WTC11 (cell line): ENCODE data around the gene LHPP. TPM values are rescaled to one million over a fixed set of nuclear protein-coding genes. Genes with fewer than 3 reads are reported as not detected.
A peak's percentile ranks its signal among the peaks of the same experiment; 100 is the strongest.

Experiments used
- ATAC-seq: fragments of 200-7000 bp; cut with Tn5 transposase; 2 replicates; pipeline ENCODE4 v1.10.0; 2021; ENCODE audit warnings: mild to moderate bottlenecking, moderate library complexity
- CTCF ChIA-PET: fragments of 300-600 bp; sonication (Branson Sonifier 250); formaldehyde crosslinking; loops from one replicate; lab custom pipeline; 2021; ENCODE audit warnings: antibody characterized with exemption; lab: Charles Lee
- POLR2A ChIA-PET: fragments of 350-600 bp; sonication (Branson Sonifier 250); formaldehyde crosslinking; loops from one replicate; lab custom pipeline; 2021; ENCODE audit warnings: antibody characterized with exemption; lab: Charles Lee
- DNase-seq: peaks from one replicate; pipeline ENCODE4 v3.0.0; 2021; ENCODE audit warnings: low spot score
- H3K27ac Mint-ChIP-seq: 2 replicates; pipeline ENCODE4 v1.8.0; 2021; ENCODE audit warnings: mixed read lengths
- H3K27me3 Mint-ChIP-seq: 2 replicates; pipeline ENCODE4 v1.8.0; 2021; ENCODE audit warnings: low read depth, mild to moderate bottlenecking, moderate library complexity, mixed read lengths
- H3K36me3 Mint-ChIP-seq: 2 replicates; pipeline ENCODE4 v1.8.0; 2021; ENCODE audit warnings: mixed read lengths
- H3K4me1 Mint-ChIP-seq: 2 replicates; pipeline ENCODE4 v1.8.0; 2022; ENCODE audit warnings: mixed read lengths
- H3K4me3 Mint-ChIP-seq: 2 replicates; pipeline ENCODE4 v1.8.0; 2021; ENCODE audit warnings: mild to moderate bottlenecking, moderate library complexity, mixed read lengths
- H3K9me3 Mint-ChIP-seq: 2 replicates; pipeline ENCODE4 v1.8.0; 2021; ENCODE audit warnings: mixed read lengths
- ARID4B ChIP-seq: sonication (generic); formaldehyde crosslinking; IDR thresholded peaks from 2 replicates; pipeline ENCODE4 v1.8.0; 2023; ENCODE audit warnings: missing genetic modification reagents, mild to moderate bottlenecking, borderline replicate concordance
- CBFB ChIP-seq: sonication (generic); formaldehyde crosslinking; IDR thresholded peaks from 2 replicates; pipeline ENCODE4 v1.8.1; 2022; ENCODE audit warnings: mild to moderate bottlenecking, low read depth, missing genetic modification reagents
- CREM ChIP-seq: sonication (generic); formaldehyde crosslinking; IDR thresholded peaks from 2 replicates; pipeline ENCODE4 v1.8.1; 2022; ENCODE audit warnings: mild to moderate bottlenecking, missing genetic modification reagents, moderate library complexity
- ETV6 ChIP-seq: sonication (generic); formaldehyde crosslinking; IDR thresholded peaks from 2 replicates; pipeline ENCODE4 v1.8.1; 2022; ENCODE audit warnings: mild to moderate bottlenecking, missing genetic modification reagents
- FOXK1 ChIP-seq: sonication (generic); formaldehyde crosslinking; IDR thresholded peaks from 2 replicates; pipeline ENCODE4 v1.8.0; 2022; ENCODE audit warnings: mild to moderate bottlenecking, moderate library complexity, missing genetic modification reagents
- GRHL2 ChIP-seq: fragments of 250-450 bp; sonication (Bioruptor Pico); IDR thresholded peaks from 2 replicates; pipeline ENCODE4 v1.8.0; 2022; ENCODE audit warnings: mild to moderate bottlenecking, moderate library complexity; ENCODE audit not compliant: insufficient replicate concordance, severe bottlenecking
- GTF2I ChIP-seq: fragments of 250-450 bp; sonication (Bioruptor Pico); conservative IDR thresholded peaks from 2 replicates; pipeline ENCODE4 v1.4.0; 2021; ENCODE audit warnings: mild to moderate bottlenecking
- IRF2 ChIP-seq: sonication (generic); formaldehyde crosslinking; IDR thresholded peaks from 2 replicates; pipeline ENCODE4 v1.8.0; 2022; ENCODE audit warnings: low read depth, missing genetic modification reagents, borderline replicate concordance
- MAX ChIP-seq: sonication (generic); formaldehyde crosslinking; IDR thresholded peaks from 2 replicates; pipeline ENCODE4 v1.8.0; 2022; ENCODE audit warnings: mild to moderate bottlenecking, missing genetic modification reagents
- MXD4 ChIP-seq: fragments of 250-450 bp; sonication (Bioruptor Pico); IDR thresholded peaks from 2 replicates; pipeline ENCODE4 v1.8.0; 2021; ENCODE audit warnings: mild to moderate bottlenecking, moderate library complexity, borderline replicate concordance
- MYBL2 ChIP-seq: sonication (generic); formaldehyde crosslinking; IDR thresholded peaks from 2 replicates; pipeline ENCODE4 v1.8.1; 2023; ENCODE audit warnings: mild to moderate bottlenecking, moderate library complexity, missing genetic modification reagents
- PRDM15 ChIP-seq: sonication (generic); formaldehyde crosslinking; IDR thresholded peaks from 2 replicates; pipeline ENCODE4 v1.8.0; 2022; ENCODE audit warnings: missing genetic modification reagents
- PRRX2 ChIP-seq: fragments of 250-450 bp; sonication (Bioruptor Pico); IDR thresholded peaks from 2 replicates; pipeline ENCODE4 v1.8.0; 2021; ENCODE audit warnings: mild to moderate bottlenecking
- ZBTB21 ChIP-seq: sonication (generic); formaldehyde crosslinking; IDR thresholded peaks from 2 replicates; pipeline ENCODE4 v1.8.1; 2023; ENCODE audit warnings: mild to moderate bottlenecking, missing genetic modification reagents, borderline replicate concordance
- ZBTB43 ChIP-seq: sonication (generic); formaldehyde crosslinking; IDR thresholded peaks from 2 replicates; pipeline ENCODE4 v1.8.1; 2023; ENCODE audit warnings: mild to moderate bottlenecking, missing genetic modification reagents
- ZNF138 ChIP-seq: sonication (generic); formaldehyde crosslinking; conservative IDR thresholded peaks from 2 replicates; pipeline ENCODE4 v1.8.1; 2022; ENCODE audit warnings: mild to moderate bottlenecking, moderate library complexity, missing genetic modification reagents
- ZNF219 ChIP-seq: sonication (generic); formaldehyde crosslinking; IDR thresholded peaks from 2 replicates; pipeline ENCODE4 v1.8.0; 2023; ENCODE audit warnings: missing genetic modification reagents, mild to moderate bottlenecking, borderline replicate concordance
- ZNF317 ChIP-seq: sonication (generic); formaldehyde crosslinking; IDR thresholded peaks from 2 replicates; pipeline ENCODE4 v1.8.1; 2023; ENCODE audit warnings: low read depth, mild to moderate bottlenecking, moderate library complexity, missing genetic modification reagents, borderline replicate concordance
- ZNF396 ChIP-seq: fragments of 250-450 bp; sonication (Bioruptor Pico); IDR thresholded peaks from 2 replicates; pipeline ENCODE4 v1.8.0; 2021; ENCODE audit warnings: mild to moderate bottlenecking, moderate library complexity, borderline replicate concordance
- total RNA-seq: library from RNA; stranded (reverse); gene quantifications from 3 replicates; pipeline ENCODE4 v1.2.3, GENCODE V29; 2021
- TF ChIP-seq, protein P1 (sequence below): sonication (generic); formaldehyde crosslinking; IDR thresholded peaks from 2 replicates; pipeline ENCODE4 v1.8.0; 2022; ENCODE audit warnings: mild to moderate bottlenecking, missing genetic modification reagents
- TF ChIP-seq, protein P2 (sequence below): sonication (generic); formaldehyde crosslinking; conservative IDR thresholded peaks from 2 replicates; pipeline ENCODE4 v1.8.1; 2022; ENCODE audit warnings: mild to moderate bottlenecking, missing genetic modification reagents
- TF ChIP-seq, protein P3 (sequence below): sonication (generic); formaldehyde crosslinking; IDR thresholded peaks from 2 replicates; pipeline ENCODE4 v1.8.1; 2022; ENCODE audit warnings: mild to moderate bottlenecking, moderate library complexity, missing genetic modification reagents
- TF ChIP-seq, protein P4 (sequence below): sonication (generic); formaldehyde crosslinking; IDR thresholded peaks from 2 replicates; pipeline ENCODE4 v1.8.1; 2023; ENCODE audit warnings: mild to moderate bottlenecking, missing genetic modification reagents, moderate library complexity

Gene LHPP
- total RNA-seq, 1 experiment from 2014 or later = 33.2 TPM

GRCh38 chr10:124449170-124450011, 12.2 kb upstream of the LHPP start:
- Mint-ChIP-seq H3K27me3 (peaks cover 58% of the 10 kb centered on the region), H3K27ac (no peak overlapping the region), H3K9me3 (no peaks in the 10 kb centered on the region), H3K4me3 (peak overlapping the region; percentile 73), H3K4me1 (peaks cover 52% of the 10 kb centered on the region), H3K36me3 (no peaks in the 10 kb centered on the region)
- peak; percentile 4 for ATAC-seq
- POLR2A ChIA-PET = interaction anchor here (1.0 to 1.3 kb wide), 3 partner anchors 12 to 31 kb away, joined by 3 to 4 read pairs (median 4); partner anchors contain the start of genes LHPP and OAT
- DNase-seq = peak; percentile 54
- CTCF ChIA-PET = interaction anchor here (0.6 to 4.5 kb wide), 14 partner anchors 9 to 438 kb away, joined by 3 to 32 read pairs (median 3); partner anchors contain the start of genes LHPP and OAT
- TF ChIP-seq ARID4B (CRISPR knock-in tag) = no peak
- TF ChIP-seq, protein P1, sequence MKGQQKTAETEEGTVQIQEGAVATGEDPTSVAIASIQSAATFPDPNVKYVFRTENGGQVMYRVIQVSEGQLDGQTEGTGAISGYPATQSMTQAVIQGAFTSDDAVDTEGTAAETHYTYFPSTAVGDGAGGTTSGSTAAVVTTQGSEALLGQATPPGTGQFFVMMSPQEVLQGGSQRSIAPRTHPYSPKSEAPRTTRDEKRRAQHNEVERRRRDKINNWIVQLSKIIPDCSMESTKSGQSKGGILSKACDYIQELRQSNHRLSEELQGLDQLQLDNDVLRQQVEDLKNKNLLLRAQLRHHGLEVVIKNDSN (CRISPR knock-in tag) = peak; percentile 24; the same call in 1 of the 2 replicates
- 0 out of 2 replicates have a peak, but pooled peaks have one; percentile 58 for TF ChIP-seq ZBTB43 (CRISPR knock-in tag)
- no peak for TF ChIP-seq ZNF138 (CRISPR knock-in tag)
- no peak for TF ChIP-seq ZNF317 (CRISPR knock-in tag)
- TF ChIP-seq MXD4 (CRISPR knock-in tag) = no peak
- no peak for TF ChIP-seq CREM (CRISPR knock-in tag)
- TF ChIP-seq MAX (CRISPR knock-in tag) = peak; percentile 79
- TF ChIP-seq PRRX2 (CRISPR knock-in tag) = no peak
- TF ChIP-seq IRF2 (CRISPR knock-in tag) = no peak
- TF ChIP-seq ETV6 = 0 out of 2 replicates have a peak, but pooled peaks have one; percentile 28
- TF ChIP-seq, protein P2, sequence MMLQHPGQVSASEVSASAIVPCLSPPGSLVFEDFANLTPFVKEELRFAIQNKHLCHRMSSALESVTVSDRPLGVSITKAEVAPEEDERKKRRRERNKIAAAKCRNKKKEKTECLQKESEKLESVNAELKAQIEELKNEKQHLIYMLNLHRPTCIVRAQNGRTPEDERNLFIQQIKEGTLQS = no peak
- no peak for TF ChIP-seq GTF2I (CRISPR knock-in tag)
- TF ChIP-seq CBFB (CRISPR knock-in tag) = no peak
- TF ChIP-seq MYBL2 (CRISPR knock-in tag) = peak; percentile 16
- no peak for TF ChIP-seq ZNF219 (CRISPR knock-in tag)
- TF ChIP-seq, protein P3, sequence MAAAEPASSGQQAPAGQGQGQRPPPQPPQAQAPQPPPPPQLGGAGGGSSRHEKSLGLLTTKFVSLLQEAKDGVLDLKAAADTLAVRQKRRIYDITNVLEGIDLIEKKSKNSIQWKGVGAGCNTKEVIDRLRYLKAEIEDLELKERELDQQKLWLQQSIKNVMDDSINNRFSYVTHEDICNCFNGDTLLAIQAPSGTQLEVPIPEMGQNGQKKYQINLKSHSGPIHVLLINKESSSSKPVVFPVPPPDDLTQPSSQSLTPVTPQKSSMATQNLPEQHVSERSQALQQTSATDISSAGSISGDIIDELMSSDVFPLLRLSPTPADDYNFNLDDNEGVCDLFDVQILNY (CRISPR knock-in tag) = 0 out of 2 replicates have a peak, but pooled peaks have one; percentile 38
- TF ChIP-seq ZNF396 (CRISPR knock-in tag) = no peak
- peak; percentile 0; the same call in 1 of the 2 replicates for TF ChIP-seq FOXK1 (CRISPR knock-in tag)
- no peak for TF ChIP-seq PRDM15 (CRISPR knock-in tag)
- TF ChIP-seq GRHL2 (CRISPR knock-in tag) = no peak
- no peak for TF ChIP-seq ZBTB21 (CRISPR knock-in tag)
- TF ChIP-seq, protein P4, sequence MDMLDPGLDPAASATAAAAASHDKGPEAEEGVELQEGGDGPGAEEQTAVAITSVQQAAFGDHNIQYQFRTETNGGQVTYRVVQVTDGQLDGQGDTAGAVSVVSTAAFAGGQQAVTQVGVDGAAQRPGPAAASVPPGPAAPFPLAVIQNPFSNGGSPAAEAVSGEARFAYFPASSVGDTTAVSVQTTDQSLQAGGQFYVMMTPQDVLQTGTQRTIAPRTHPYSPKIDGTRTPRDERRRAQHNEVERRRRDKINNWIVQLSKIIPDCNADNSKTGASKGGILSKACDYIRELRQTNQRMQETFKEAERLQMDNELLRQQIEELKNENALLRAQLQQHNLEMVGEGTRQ (CRISPR knock-in tag) = 0 out of 2 replicates have a peak, but pooled peaks have one; percentile 8
